GM19043 (cell line): Measurements from ENCODE around the gene ANAPC4.
A peak's percentile ranks its signal among the peaks of the same experiment; 100 is the strongest.

Experiments used
- ATAC-seq: cut with Tn5 transposase; IDR thresholded peaks from one replicate; pipeline ENCODE4 v1.9.1; 2021; ENCODE audit warnings: low read depth; ENCODE audit not compliant: unreplicated experiment

The ANAPC4 gene

DNA sequence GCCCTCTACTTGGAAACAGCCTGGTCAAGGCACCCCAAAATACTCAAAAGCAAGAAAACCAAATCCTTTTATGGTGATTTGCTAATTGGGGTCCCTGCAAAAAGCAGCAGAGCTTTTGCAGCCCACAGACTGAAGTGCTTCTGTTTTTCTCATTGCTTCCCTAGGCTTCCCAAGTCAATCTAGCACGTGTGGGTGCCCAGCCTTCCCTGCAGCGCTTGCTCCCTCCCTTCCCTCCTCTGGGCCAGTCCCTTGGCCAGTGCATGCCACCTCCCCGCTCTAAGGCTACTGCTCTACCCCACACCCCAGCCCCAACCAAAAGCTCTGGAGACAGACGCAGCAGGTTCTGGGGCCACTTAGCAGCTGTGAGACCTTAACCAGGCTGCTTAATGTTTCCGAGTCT, 53.6 kb downstream of the ANAPC4 start:
- ATAC-seq = no peak

DNA sequence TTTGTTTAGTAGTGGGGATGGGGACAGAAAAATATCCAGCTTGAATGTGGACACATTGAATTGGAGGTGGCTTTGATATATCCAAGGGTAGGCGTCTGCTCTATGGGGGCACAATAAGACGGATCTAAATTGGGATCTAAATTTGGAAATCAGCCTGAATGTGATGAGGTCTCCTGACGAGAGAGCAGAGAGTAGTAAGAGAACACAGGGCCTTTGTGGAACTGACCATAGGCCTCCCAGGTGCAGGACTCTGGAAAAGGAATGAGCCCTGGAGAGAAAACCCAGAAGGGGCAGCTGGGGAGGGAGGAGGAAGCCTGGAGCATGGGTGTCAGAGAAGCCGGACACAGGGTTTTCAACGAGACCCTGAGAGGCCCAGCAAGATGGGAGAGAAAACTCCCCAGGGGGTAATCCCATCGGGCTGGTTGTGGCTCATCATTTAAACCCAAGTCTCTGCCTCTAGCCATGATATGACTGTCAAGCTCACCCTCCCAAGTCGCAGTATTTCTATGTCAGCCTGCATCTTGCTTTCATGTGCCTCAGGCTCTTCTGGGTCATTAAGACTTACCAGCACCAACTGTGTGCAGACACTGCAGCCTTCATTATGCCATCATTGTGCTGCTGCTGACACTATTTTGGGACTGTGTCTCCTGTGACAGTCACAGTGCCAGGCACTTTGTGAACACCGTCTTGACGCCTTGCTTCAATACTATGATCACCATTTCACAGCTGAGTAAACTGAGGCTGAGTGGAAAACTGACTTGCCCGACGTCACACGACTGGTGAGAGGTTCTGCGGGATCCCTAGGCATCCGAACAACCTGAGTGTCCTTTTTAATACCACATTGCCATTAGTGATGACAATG, 57.1 kb downstream of the ANAPC4 start:
- no peak for ATAC-seq

DNA sequence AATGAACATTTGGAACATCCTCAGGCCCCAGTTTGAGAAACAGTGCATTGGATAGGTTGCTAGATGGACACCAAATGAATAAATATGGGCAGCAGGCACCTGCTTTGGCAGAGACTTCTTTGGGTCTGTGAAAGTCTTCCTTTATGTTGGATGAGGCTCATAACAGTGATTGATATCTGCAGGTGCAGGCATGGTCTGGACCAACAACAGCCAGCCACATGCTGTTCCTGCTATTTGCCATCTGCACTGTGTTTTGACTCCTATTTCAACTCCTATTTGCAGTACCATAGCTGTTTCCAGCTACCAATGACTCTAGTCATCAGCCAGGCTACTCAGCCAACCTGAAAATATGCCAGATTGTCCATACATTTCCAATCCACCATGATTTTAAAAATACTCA, 60.9 kb downstream of the ANAPC4 start:
- no peak for ATAC-seq

DNA sequence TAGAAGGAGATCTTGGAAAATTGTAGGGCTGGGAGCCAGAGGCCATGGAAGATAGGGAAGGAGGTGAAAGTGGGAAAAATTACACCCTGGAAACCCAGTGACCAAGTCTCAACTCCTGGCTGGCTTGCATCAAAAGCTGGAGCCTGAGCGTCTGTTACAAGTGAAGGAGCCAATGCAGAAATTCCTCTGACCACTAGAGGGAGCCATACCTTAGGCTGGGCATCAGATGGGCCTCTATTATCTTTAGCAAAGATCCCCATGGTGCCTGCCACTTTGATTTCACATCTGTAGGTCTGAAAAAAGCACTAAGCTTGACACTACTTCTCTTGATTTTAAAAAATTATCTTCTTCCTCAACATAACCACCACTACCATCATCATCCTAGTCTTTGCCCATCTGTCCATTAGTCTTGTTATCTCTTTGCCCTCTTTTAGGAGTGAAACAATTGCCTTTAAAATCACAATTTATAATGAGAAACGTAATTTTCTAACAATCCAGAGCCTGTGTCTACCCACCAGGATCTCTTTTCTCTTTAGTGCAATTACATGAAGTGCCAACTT, 62.9 kb downstream of the ANAPC4 start:
- ATAC-seq = peak; percentile 87

DNA sequence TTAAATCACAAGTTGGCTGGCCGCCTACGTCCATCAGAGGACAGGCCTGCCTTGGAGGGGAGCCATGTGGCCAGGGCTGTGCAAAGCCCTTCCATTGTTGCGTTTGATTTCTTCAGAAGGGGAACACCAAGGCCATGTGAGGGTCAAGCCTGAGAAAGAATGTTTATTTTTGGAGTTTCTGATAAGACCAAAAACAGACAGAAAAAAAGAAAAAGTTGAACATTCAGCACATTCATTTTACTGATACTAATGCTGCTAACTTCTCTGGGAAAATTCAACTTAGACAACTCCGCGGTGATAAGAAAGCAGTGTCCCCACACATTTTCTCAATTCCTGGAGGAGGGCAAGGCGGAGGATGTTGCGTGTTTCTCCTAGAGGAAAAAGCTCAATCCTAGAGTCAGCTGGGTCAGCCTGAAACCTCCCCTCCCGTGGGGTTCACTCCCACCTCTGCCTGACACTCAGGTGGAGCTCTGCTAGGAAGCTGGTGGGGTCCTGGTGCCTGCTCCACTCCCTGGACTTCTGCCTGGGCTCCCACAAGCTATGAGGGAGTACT, 63.5 kb downstream of the ANAPC4 start:
- no peak for ATAC-seq

DNA sequence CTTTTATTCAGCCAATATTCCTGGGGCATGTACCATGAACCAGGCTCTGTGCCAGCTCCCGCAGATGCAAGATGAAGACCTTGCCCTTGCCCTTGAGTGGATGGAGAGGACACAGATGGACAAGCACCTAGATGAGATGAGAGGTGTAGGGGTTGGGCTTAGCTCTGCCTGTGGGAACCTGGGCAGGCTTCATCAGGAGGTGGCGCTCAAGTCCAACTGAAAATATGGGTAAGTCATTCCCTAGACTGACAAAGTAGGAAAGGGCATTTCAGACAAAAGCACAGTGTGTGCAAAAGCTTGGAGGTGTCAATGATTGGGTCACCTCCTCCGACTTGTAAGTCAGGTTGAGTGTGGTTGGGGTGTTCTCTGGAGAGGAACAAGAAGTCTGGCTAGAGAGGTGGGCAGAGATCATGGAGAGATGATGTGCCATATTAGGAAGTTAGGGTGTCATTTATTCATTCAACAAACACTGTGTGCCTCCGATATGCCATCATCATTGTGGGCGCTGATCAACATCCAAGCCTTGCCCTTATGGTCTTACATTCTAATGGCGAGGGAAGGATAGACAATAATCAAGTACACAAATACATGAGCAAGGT, 64.6 kb downstream of the ANAPC4 start:
- ATAC-seq = no peak

DNA sequence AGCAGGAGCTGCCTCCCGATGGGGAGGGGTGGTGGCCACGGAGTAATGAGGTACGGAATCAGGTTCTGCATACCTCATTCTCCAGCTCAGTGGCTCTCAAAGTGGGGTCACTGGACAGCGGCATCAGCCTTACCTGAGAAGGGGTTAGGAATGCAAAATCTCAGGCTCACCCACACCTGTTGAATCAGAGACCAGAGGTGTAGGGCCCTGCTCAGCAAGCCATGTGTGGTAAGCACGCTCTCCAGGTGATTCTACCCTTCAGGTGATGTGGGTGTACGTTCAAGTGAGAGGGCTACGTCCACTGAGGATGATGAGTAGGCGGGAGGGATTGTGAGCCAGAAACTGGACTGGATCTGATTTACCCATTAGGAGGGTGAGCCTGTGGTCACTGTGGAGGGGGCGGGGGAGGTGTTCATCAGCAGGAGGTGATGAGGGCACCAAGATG, 65.8 kb downstream of the ANAPC4 start:
- ATAC-seq = no peak

DNA sequence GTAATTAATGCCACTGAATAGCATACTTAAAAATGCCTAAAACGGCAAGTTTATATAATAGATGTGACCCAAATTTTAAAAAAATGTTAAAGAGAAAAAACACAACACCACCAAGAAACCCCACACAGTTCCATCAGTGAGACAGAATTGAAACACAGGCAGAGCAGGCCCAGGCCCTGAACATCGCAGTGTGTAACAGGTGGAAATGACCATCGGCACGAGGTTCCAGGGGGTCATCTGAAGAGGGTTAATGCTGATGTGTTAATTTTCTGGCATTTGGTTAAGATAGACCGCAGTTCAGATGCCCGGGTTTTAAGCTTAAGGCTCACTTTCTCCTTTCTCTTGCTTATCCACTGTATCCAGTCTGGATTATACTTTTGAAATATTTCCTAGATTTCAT, 66.8 kb downstream of the ANAPC4 start:
- ATAC-seq = no peak

DNA sequence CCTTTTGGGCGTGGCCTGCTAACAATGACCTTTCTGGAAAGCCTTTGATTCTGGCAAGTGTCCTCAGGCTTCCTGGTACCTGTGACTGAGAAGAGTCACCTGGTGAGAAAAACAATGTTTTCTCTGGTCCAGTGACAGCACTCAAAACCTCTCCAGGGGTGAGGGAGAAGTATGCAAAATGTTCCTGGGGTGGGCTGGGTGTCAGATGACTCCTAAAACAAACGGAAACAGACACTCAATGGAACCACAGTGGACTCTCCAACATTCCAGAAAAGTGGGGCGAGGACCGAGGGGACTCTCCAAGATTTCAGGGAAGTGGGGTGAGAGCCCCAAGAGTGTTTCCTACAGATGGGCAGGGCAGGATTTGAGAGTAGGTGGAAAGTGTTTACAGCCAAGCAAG, 69.5 kb downstream of the ANAPC4 start:
- ATAC-seq = no peak

DNA sequence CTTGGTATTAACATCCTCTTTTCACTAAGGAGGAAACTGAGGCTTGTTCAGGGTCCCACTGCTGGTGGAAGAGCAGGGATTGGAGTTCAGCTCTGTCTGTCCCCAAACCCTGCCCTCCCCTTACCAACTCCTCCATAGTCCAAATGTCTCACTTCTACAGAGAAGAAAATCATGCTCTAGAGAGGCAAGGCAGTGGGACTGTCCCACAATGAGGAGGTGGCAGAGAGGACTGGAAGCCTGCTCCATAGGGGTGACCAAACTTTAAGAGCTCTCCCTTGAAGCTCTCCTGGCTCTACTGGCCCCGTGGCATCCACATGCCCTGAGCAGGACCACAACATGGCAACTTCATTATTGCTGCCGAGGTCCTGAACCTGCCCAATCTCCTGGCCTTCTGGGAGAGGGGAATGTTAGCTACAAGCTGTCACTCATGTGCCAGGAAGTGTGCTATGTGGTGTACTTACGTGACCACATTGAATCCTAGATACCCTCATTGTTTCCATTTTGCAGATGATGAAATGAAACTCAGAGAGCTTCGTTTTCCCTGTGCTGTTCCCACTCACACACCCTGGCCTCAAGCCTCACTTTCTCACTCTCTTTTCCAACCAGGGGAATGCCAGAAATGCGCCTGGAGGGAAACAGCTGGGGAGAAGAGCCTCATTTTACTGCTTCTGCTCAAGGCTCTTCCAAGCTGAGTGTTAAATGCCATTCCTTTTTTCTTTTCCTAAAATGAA, 71.5 kb downstream of the ANAPC4 start:
- ATAC-seq = no peak

DNA sequence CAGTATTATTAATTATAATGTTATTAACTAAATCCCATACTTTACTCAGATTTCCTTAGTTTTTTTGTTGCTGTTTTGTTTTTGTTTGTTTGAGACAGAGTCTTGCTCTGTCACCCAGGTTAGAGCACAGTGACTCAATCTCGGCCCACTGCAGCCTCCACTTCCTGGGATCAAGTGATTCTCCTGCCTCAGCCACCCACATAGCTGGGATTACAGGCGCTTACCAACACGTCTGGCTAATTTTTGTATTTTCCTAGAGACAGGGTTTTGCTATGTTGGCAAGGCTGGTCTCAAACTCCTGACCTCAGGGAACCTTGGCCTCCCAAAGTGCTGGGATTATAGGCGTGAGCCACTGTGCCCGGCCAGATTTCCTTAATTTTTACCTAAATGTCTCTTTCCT, 72.2 kb downstream of the ANAPC4 start:
- no peak for ATAC-seq

DNA sequence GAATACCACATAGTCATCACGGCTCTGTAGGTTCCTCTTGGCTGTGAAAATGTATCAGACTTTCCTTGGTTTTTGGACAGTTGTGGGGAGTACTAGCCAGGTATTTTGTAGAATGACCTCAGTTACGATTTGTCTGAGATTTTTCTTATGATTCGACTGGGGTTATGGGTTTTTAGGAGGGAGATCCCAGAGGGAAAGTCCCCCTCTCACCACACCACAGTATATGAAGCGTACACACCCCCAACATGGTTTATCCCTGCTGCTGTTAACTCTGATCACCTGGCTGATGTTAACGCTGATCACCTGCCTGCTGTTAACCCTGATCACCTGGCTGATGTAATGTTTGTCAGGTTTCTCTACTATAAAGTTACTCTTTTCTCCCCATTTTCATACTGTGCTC, 72.6 kb downstream of the ANAPC4 start:
- no peak for ATAC-seq

DNA sequence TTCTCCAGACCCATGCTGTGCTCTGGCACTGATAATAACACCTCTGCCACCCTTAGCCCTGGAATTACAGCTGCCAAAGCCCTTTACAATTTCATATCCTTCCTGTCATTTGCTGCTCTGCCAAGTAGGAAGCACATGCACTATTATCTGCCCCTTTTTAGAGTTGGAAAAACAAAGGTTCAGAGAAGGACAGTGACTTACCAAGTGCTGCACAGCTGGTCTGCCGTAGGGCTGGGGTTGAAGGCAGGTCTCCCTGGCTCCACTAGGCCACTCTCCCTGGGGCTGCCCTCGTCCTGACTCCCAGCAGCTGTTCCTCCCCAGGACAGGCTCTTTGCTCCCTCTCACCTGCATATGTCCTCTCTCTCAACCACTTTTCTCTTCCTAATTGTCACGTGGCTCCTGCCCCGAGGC, 73.4 kb downstream of the ANAPC4 start:
- no peak for ATAC-seq

DNA sequence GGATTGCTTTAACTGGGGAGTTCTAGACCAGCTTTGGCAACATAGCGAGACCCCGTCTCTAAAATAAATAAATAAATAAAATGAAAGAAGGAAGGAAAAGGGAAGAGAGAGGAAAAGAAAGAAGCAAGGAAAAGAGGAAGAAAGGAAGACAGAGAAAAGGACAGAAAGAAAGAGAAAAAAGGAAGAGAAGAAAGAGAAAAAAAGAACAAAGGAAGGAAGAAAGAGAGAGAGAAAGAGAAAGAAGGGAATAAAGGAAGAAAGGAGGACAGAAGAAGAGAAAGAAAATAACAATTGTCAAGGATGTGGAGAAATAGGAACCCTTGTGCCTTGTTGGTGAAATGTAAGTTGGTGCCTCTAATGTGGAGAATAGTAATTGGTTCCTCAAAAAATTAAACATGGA, 74.6 kb downstream of the ANAPC4 start:
- ATAC-seq = no peak

DNA sequence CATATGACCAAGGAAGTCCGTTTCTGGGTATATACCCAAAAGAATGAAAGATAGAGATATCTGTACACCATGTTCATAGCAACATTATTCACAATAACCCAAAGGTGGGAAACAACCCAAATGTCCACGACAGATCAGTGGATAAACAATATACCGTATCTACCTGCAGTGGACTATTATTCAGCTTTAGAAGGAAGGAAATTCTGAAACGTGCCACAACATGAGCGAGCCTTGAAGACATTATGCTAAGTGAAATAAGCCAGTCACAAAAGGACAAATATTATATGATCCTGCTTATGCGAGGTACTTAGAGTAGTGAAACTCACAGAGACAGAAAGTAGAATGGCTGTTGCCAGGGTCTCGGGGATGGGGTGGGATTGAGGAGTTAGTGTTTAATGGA, 75.0 kb downstream of the ANAPC4 start:
- no peak for ATAC-seq

DNA sequence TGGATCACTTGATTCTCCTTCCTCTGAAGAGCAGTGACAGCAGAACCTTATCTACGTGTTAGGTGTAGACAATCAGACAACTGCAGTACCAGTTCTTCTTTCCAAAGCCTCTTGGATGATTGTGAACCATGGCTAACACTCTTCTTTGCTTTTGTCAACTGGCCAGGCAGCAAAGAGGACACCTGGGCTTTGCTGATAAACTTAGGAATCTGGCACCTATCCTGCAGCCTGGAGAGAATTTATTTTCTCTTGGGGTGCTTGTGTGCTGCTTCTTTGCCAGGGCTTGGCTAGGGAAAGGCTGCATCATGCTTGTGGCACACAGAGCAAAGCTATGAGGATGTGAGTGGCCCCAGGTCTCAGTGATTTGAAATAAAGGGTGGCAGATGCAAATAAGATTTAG, 77.4 kb downstream of the ANAPC4 start:
- no peak for ATAC-seq

DNA sequence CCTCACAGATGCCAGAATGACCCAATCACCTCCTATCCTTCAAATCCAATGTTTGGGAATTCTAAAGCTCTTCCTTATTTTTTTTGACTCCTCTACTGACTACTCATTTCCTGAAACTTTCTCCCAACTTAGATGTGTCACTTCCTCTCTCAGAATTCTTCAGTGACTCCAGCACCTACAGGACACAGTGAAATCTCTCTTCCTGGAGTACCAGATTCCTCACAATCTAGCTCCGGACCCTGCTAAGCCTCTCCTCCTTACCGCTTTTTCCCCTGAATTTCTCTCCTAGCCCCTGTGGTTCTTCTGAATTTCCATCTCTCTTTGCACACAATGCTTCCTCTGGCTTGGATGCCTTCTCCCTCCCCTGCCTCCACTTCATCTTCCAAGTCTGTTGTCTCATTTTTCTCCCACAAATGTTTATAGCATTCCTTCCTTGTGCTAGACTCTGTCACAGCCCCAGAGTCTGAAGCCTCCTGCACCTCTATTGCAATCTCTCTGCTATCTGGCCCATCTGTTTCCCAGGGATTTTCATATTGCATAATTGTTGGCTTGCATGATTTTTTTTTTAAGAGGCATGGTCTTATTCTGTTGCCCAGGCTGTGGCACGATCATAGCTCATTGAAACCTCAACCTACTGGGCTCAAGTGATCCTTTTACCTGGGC, 80.1 kb downstream of the ANAPC4 start:
- ATAC-seq = no peak

DNA sequence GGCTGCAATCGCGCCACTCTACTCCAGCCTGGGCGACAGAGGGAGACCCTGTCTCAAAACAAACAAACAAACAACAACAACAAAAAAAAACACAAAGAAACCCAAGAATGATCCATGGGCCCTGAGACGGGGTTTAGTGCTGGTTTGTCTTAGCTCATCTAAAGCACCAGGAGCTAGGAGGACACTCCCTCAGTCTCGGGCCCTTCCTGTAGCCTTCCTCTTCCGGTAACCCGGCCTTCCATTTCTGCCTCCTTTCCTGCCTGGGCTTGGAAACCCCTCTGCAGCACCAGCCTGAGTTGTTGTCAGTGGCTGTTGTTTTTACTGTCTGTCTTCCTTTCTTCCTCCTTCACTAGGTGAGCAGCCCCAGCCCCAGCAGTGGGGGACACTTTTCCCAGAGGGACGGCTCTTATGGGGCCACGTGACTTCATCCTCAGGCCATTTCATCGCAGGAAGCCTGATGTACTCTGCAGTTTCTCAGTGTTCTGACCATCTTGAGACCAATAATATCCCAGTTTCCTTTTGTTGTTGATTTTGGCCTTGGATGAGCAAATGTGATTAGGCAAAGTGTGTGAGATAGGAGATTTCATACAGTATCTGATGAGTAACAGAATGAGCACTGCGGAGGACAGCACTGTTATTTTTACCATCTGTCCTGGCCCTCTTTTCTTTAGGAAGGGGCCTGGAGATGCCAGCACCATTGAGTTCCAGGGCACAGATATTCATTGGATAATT, 90.1 kb downstream of the ANAPC4 start:
- no peak for ATAC-seq

DNA sequence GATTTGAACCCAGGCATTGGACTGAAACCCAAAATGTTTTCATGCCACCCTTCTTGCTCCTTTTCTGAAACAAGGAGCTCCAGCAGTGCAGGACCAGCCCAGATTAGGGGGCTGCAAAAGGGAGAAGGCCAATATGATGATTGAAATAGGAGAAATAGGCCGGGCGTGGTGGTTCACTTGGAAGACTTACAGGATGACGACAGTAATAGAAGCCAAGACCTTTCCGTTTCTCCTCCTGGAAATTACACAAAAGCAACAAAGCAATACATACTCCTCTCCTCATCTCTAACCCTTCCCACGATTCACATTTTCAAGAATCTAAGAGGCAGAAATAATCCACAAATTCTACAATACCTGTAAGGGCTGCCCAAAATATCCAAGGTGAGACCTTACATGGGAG, 90.8 kb downstream of the ANAPC4 start:
- ATAC-seq = no peak
